Measurements from ENCODE around the gene RAPGEF4. TPM values are rescaled to one million over a fixed set of nuclear protein-coding genes. Genes with fewer than 3 reads are reported as not detected.

The RAPGEF4 gene
- polyA plus RNA-seq, 2 donors, result 1.7 to 3.1 TPM

GRCh38 chr2:172901913-172902312 lies 166.3 kb downstream of the RAPGEF4 start:
- no peak overlapping the region for H3K27ac ChIP-seq (ENCODE audit: low read depth in 2 of 2, low read length in 1 of 2)
- H3K4me3 ChIP-seq (ENCODE audit: low read depth in 1 of 2, low read length in 2 of 2), result no peak overlapping the region
- H3K4me1 ChIP-seq (ENCODE audit: control insufficient read depth in 2 of 2, insufficient read depth in 2 of 2, low read length in 1 of 2), result peaks cover 0 to 2% of the 10 kb centered on the region in 2 donors
- H3K9me3 ChIP-seq (ENCODE audit: control insufficient read depth in 2 of 2, insufficient read depth in 1 of 2, low read depth in 1 of 2, low read length in 1 of 2), result no peaks in the 10 kb centered on the region
- H3K36me3 ChIP-seq (ENCODE audit: control insufficient read depth in 2 of 2, insufficient read depth in 2 of 2, low read length in 1 of 2), result no peaks in the 10 kb centered on the region
- H3K27me3 ChIP-seq (ENCODE audit: control insufficient read depth in 1 of 2, insufficient read depth in 2 of 2, low read length in 2 of 2), result no peaks in the 10 kb centered on the region
- 85 to 90% methylated on average over 4 of the region's 4 CpGs for WGBS, 2 donors

DNA sequence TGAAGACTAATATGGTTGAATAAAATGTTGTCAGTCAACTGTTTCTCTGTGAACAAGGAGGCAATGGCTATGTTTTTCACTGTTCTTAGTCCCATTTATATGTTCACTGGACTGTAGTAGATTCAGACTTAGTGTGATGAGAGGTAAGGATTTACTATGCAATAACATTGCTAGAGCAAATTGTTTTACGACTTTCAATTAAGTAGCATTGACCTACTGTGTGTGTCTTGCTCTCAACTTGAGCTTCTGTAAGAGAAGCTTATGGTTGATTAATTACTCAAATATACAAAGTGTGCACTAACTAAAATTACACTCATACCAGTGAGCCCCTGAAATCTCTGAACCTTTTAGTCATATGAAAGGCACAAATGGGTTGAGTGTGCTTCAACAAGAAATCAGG lies 168.6 kb downstream of the RAPGEF4 start:
- Histone ChIP-seq H3K4me3 (ENCODE audit: low read depth in 1 of 2, low read length in 2 of 2) (no peak overlapping the region), H3K27me3 (ENCODE audit: control insufficient read depth in 1 of 2, insufficient read depth in 2 of 2, low read length in 2 of 2) (no peaks in the 10 kb centered on the region), H3K4me1 (ENCODE audit: control insufficient read depth in 2 of 2, insufficient read depth in 2 of 2, low read length in 1 of 2) (peaks cover 0 to 2% of the 10 kb centered on the region in 2 donors), H3K36me3 (ENCODE audit: control insufficient read depth in 2 of 2, insufficient read depth in 2 of 2, low read length in 1 of 2) (no peaks in the 10 kb centered on the region), H3K27ac (ENCODE audit: low read depth in 2 of 2, low read length in 1 of 2) (no peak overlapping the region), H3K9me3 (ENCODE audit: control insufficient read depth in 2 of 2, insufficient read depth in 1 of 2, low read depth in 1 of 2, low read length in 1 of 2) (no peaks in the 10 kb centered on the region)
- WGBS, 2 donors, result 84 to 90% methylated on average over 1 of the region's 1 CpG

GRCh38 chr2:172905937-172906811 lies 170.5 kb downstream of the RAPGEF4 start:
- WGBS, 2 donors, result 79 to 85% methylated on average over 3 of the region's 3 CpGs

DNA sequence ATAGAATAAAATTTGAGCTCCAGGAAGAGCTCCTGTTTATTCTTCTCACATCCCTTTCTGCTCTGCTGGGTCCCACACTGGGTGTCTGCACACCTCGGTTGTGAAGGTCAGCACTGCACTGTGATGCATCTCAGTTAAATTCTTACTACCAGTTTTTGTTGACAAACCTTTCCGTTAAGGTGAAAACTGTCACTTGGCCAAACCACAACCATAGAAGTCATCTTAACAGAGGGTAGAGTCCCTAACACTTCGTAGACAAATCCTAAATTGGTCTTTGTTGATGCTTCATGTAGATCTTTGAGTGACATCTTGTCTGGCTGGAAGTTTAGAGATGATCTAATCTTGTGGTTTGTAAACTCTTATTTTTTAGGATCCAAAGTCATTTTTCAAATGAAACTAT lies 172.6 kb downstream of the RAPGEF4 start:
- Histone ChIP-seq H3K27ac (ENCODE audit: low read depth in 2 of 2, low read length in 1 of 2) (no peak overlapping the region), H3K36me3 (ENCODE audit: control insufficient read depth in 2 of 2, insufficient read depth in 2 of 2, low read length in 1 of 2) (no peaks in the 10 kb centered on the region), H3K4me1 (ENCODE audit: control insufficient read depth in 2 of 2, insufficient read depth in 2 of 2, low read length in 1 of 2) (peaks cover 0 to 2% of the 10 kb centered on the region in 2 donors), H3K27me3 (ENCODE audit: control insufficient read depth in 1 of 2, insufficient read depth in 2 of 2, low read length in 2 of 2) (no peaks in the 10 kb centered on the region), H3K9me3 (ENCODE audit: control insufficient read depth in 2 of 2, insufficient read depth in 1 of 2, low read depth in 1 of 2, low read length in 1 of 2) (no peaks in the 10 kb centered on the region), H3K4me3 (ENCODE audit: low read depth in 1 of 2, low read length in 2 of 2) (no peak overlapping the region)
- 69 to 72% methylated on average over 3 of the region's 3 CpGs for WGBS, 2 donors

More at GRCh38 chr2:172905937-172906811, 170.5 kb downstream of the RAPGEF4 start:
- no peaks in the 10 kb centered on the region for H3K27me3 ChIP-seq (ENCODE audit: control insufficient read depth in 1 of 2, insufficient read depth in 2 of 2, low read length in 2 of 2)
- H3K27ac ChIP-seq (ENCODE audit: low read depth in 2 of 2, low read length in 1 of 2), result no peak overlapping the region
- peaks cover 0 to 2% of the 10 kb centered on the region in 2 donors for H3K4me1 ChIP-seq (ENCODE audit: control insufficient read depth in 2 of 2, insufficient read depth in 2 of 2, low read length in 1 of 2)
- no peaks in the 10 kb centered on the region for H3K9me3 ChIP-seq (ENCODE audit: control insufficient read depth in 2 of 2, insufficient read depth in 1 of 2, low read depth in 1 of 2, low read length in 1 of 2)
- H3K36me3 ChIP-seq (ENCODE audit: control insufficient read depth in 2 of 2, insufficient read depth in 2 of 2, low read length in 1 of 2), result no peaks in the 10 kb centered on the region
- H3K4me3 ChIP-seq (ENCODE audit: low read depth in 1 of 2, low read length in 2 of 2), result no peak overlapping the region

GRCh38 chr2:172909454-172909853 lies 173.8 kb downstream of the RAPGEF4 start:
- H3K9me3 ChIP-seq (ENCODE audit: control insufficient read depth in 2 of 2, insufficient read depth in 1 of 2, low read depth in 1 of 2, low read length in 1 of 2), result no peaks in the 10 kb centered on the region
- no peak overlapping the region for H3K4me3 ChIP-seq (ENCODE audit: low read depth in 1 of 2, low read length in 2 of 2)
- H3K27ac ChIP-seq (ENCODE audit: low read depth in 2 of 2, low read length in 1 of 2), result no peak overlapping the region
- H3K27me3 ChIP-seq (ENCODE audit: control insufficient read depth in 1 of 2, insufficient read depth in 2 of 2, low read length in 2 of 2), result no peaks in the 10 kb centered on the region
- H3K36me3 ChIP-seq (ENCODE audit: control insufficient read depth in 2 of 2, insufficient read depth in 2 of 2, low read length in 1 of 2), result no peaks in the 10 kb centered on the region
- peaks cover 0 to 2% of the 10 kb centered on the region in 2 donors for H3K4me1 ChIP-seq (ENCODE audit: control insufficient read depth in 2 of 2, insufficient read depth in 2 of 2, low read length in 1 of 2)
- 87 to 91% methylated on average over 3 of the region's 3 CpGs for WGBS, 2 donors

GRCh38 chr2:172912266-172912665 lies 176.6 kb downstream of the RAPGEF4 start:
- Histone ChIP-seq H3K36me3 (ENCODE audit: control insufficient read depth in 2 of 2, insufficient read depth in 2 of 2, low read length in 1 of 2) (no peaks in the 10 kb centered on the region), H3K27me3 (ENCODE audit: control insufficient read depth in 1 of 2, insufficient read depth in 2 of 2, low read length in 2 of 2) (no peaks in the 10 kb centered on the region), H3K27ac (ENCODE audit: low read depth in 2 of 2, low read length in 1 of 2) (no peak overlapping the region), H3K9me3 (ENCODE audit: control insufficient read depth in 2 of 2, insufficient read depth in 1 of 2, low read depth in 1 of 2, low read length in 1 of 2) (no peaks in the 10 kb centered on the region), H3K4me3 (ENCODE audit: low read depth in 1 of 2, low read length in 2 of 2) (no peak overlapping the region), H3K4me1 (ENCODE audit: control insufficient read depth in 2 of 2, insufficient read depth in 2 of 2, low read length in 1 of 2) (peaks cover 0 to 2% of the 10 kb centered on the region in 2 donors)
- 83 to 88% methylated on average over 1 of the region's 1 CpG for WGBS, 2 donors

GRCh38 chr2:172914341-172915008 lies 178.8 kb downstream of the RAPGEF4 start:
- WGBS, 2 donors, result 80 to 82% methylated on average over 6 of the region's 6 CpGs

GRCh38 chr2:172917716-172918115 lies 182.1 kb downstream of the RAPGEF4 start:
- H3K27me3 ChIP-seq (ENCODE audit: control insufficient read depth in 1 of 2, insufficient read depth in 2 of 2, low read length in 2 of 2), result no peaks in the 10 kb centered on the region
- no peak overlapping the region for H3K27ac ChIP-seq (ENCODE audit: low read depth in 2 of 2, low read length in 1 of 2)
- no peaks in the 10 kb centered on the region for H3K9me3 ChIP-seq (ENCODE audit: control insufficient read depth in 2 of 2, insufficient read depth in 1 of 2, low read depth in 1 of 2, low read length in 1 of 2)
- WGBS, 2 donors, result 57 to 76% methylated on average over 3 of the region's 3 CpGs
- peaks cover 0 to 2% of the 10 kb centered on the region in 2 donors for H3K4me1 ChIP-seq (ENCODE audit: control insufficient read depth in 2 of 2, insufficient read depth in 2 of 2, low read length in 1 of 2)
- H3K4me3 ChIP-seq (ENCODE audit: low read depth in 1 of 2, low read length in 2 of 2), result no peak overlapping the region
- H3K36me3 ChIP-seq (ENCODE audit: control insufficient read depth in 2 of 2, insufficient read depth in 2 of 2, low read length in 1 of 2), result no peaks in the 10 kb centered on the region

More at GRCh38 chr2:172914341-172915008, 178.8 kb downstream of the RAPGEF4 start:
- H3K4me1 ChIP-seq (ENCODE audit: control insufficient read depth in 2 of 2, insufficient read depth in 2 of 2, low read length in 1 of 2), result peaks cover 0 to 2% of the 10 kb centered on the region in 2 donors
- H3K36me3 ChIP-seq (ENCODE audit: control insufficient read depth in 2 of 2, insufficient read depth in 2 of 2, low read length in 1 of 2), result no peaks in the 10 kb centered on the region
- H3K27ac ChIP-seq (ENCODE audit: low read depth in 2 of 2, low read length in 1 of 2), result no peak overlapping the region
- H3K4me3 ChIP-seq (ENCODE audit: low read depth in 1 of 2, low read length in 2 of 2), result no peak overlapping the region
- H3K9me3 ChIP-seq (ENCODE audit: control insufficient read depth in 2 of 2, insufficient read depth in 1 of 2, low read depth in 1 of 2, low read length in 1 of 2), result no peaks in the 10 kb centered on the region
- H3K27me3 ChIP-seq (ENCODE audit: control insufficient read depth in 1 of 2, insufficient read depth in 2 of 2, low read length in 2 of 2), result no peaks in the 10 kb centered on the region

- Histone ChIP-seq H3K4me3 (ENCODE audit: low read depth in 1 of 2, low read length in 2 of 2) (no peak overlapping the region), H3K9me3 (ENCODE audit: control insufficient read depth in 2 of 2, insufficient read depth in 1 of 2, low read depth in 1 of 2, low read length in 1 of 2) (no peaks in the 10 kb centered on the region), H3K27me3 (ENCODE audit: control insufficient read depth in 1 of 2, insufficient read depth in 2 of 2, low read length in 2 of 2) (no peaks in the 10 kb centered on the region), H3K36me3 (ENCODE audit: control insufficient read depth in 2 of 2, insufficient read depth in 2 of 2, low read length in 1 of 2) (no peaks in the 10 kb centered on the region), H3K4me1 (ENCODE audit: control insufficient read depth in 2 of 2, insufficient read depth in 2 of 2, low read length in 1 of 2) (peaks cover 0 to 2% of the 10 kb centered on the region in 2 donors), H3K27ac (ENCODE audit: low read depth in 2 of 2, low read length in 1 of 2) (no peak overlapping the region)
- 91 to 96% methylated on average over 5 of the region's 5 CpGs for WGBS, 2 donors
Measured at GRCh38 chr2:172919732-172920131, 184.1 kb downstream of the RAPGEF4 start.

Measured in esophagus (tissue), 2 donors.